Loucy (cell line): ENCODE measurements around the gene KAT14.
A peak's percentile ranks its signal among the peaks of the same experiment; 100 is the strongest.
"Not testable (repeated sequence)": the region's sequence is repeated elsewhere in the genome, so short reads cannot be mapped to it uniquely, and the experiment has no call there.

ENCODE experiments used
- H2AFZ ChIP-seq: fragments of 200-600 bp; sonication (generic); 2 replicates; pipeline ENCODE4 v1.6.0; 2016; ENCODE audit warnings: antibody characterized with exemption, mild to moderate bottlenecking, low read length, moderate library complexity
- H3F3A ChIP-seq: fragments of 200-600 bp; 2 replicates; pipeline ENCODE4 v1.6.0; 2016; ENCODE audit warnings: antibody characterized with exemption, low read depth, mild to moderate bottlenecking
- H3K27me3 ChIP-seq: fragments of 200-600 bp; sonication (generic); 2 replicates; pipeline ENCODE4 v1.6.1; 2014; ENCODE audit warnings: low read length, mild to moderate bottlenecking; ENCODE audit not compliant: insufficient read depth, poor library complexity, severe bottlenecking
- H3K36me3 ChIP-seq: fragments of 200-600 bp; sonication (generic); 2 replicates; pipeline ENCODE4 v1.6.1; 2016; ENCODE audit warnings: low read length; ENCODE audit not compliant: insufficient read depth
- H3K4me1 ChIP-seq: fragments of 200-600 bp; sonication (generic); 2 replicates; pipeline ENCODE4 v1.5.1; 2014; ENCODE audit warnings: low read length, mild to moderate bottlenecking; ENCODE audit not compliant: insufficient read depth, poor library complexity, severe bottlenecking
- H3K4me2 ChIP-seq: fragments of 200-600 bp; sonication (generic); 2 replicates; pipeline ENCODE4 v1.6.0; 2014; ENCODE audit warnings: antibody characterized with exemption, low read length, low read depth, mild to moderate bottlenecking; ENCODE audit not compliant: poor library complexity, severe bottlenecking
- H3K4me3 ChIP-seq: fragments of 200-600 bp; sonication (generic); 2 replicates; pipeline ENCODE4 v1.5.1; 2014; ENCODE audit warnings: low read length, mild to moderate bottlenecking, mixed read lengths; ENCODE audit not compliant: poor library complexity, severe bottlenecking
- H3K79me2 ChIP-seq: fragments of 200-600 bp; sonication (generic); 2 replicates; pipeline ENCODE4 v1.6.1; 2014; ENCODE audit warnings: low read length; ENCODE audit not compliant: insufficient read depth
- H3K9ac ChIP-seq: fragments of 200-600 bp; sonication (generic); 2 replicates; pipeline ENCODE4 v1.6.0; 2014; ENCODE audit warnings: mild to moderate bottlenecking, low read depth, low read length, moderate library complexity; ENCODE audit not compliant: poor library complexity, severe bottlenecking
- H3K9me2 ChIP-seq: fragments of 200-600 bp; sonication (generic); replicated peaks from 2 replicates; pipeline ENCODE4 v1.6.1; 2016; ENCODE audit warnings: low read depth, low read length, mixed read lengths
- H3K9me3 ChIP-seq: fragments of 200-600 bp; sonication (generic); 2 replicates; pipeline ENCODE4 v1.6.1; 2014; ENCODE audit warnings: mild to moderate bottlenecking, antibody characterized with exemption, low read length, low read depth; ENCODE audit not compliant: insufficient read depth
- H4K20me1 ChIP-seq: fragments of 200-600 bp; sonication (generic); 2 replicates; pipeline ENCODE4 v1.6.0; 2014; ENCODE audit warnings: antibody characterized with exemption, low read length, mild to moderate bottlenecking; ENCODE audit not compliant: insufficient read depth, poor library complexity, severe bottlenecking
- EZH2phosphoT487 ChIP-seq: fragments of 200-600 bp; IDR thresholded peaks from 2 replicates; pipeline ENCODE4 v1.6.1; 2018; ENCODE audit warnings: antibody characterized with exemption, mild to moderate bottlenecking, moderate library complexity, borderline replicate concordance
- TF ChIP-seq, protein P1 (sequence below): fragments of 200-600 bp; sonication (generic); conservative IDR thresholded peaks from 2 replicates; pipeline ENCODE4 v1.5.1; 2014; ENCODE audit warnings: mild to moderate bottlenecking, antibody characterized with exemption, low read length

KAT14 gene, protein sequence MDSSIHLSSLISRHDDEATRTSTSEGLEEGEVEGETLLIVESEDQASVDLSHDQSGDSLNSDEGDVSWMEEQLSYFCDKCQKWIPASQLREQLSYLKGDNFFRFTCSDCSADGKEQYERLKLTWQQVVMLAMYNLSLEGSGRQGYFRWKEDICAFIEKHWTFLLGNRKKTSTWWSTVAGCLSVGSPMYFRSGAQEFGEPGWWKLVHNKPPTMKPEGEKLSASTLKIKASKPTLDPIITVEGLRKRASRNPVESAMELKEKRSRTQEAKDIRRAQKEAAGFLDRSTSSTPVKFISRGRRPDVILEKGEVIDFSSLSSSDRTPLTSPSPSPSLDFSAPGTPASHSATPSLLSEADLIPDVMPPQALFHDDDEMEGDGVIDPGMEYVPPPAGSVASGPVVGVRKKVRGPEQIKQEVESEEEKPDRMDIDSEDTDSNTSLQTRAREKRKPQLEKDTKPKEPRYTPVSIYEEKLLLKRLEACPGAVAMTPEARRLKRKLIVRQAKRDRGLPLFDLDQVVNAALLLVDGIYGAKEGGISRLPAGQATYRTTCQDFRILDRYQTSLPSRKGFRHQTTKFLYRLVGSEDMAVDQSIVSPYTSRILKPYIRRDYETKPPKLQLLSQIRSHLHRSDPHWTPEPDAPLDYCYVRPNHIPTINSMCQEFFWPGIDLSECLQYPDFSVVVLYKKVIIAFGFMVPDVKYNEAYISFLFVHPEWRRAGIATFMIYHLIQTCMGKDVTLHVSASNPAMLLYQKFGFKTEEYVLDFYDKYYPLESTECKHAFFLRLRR

DNA sequence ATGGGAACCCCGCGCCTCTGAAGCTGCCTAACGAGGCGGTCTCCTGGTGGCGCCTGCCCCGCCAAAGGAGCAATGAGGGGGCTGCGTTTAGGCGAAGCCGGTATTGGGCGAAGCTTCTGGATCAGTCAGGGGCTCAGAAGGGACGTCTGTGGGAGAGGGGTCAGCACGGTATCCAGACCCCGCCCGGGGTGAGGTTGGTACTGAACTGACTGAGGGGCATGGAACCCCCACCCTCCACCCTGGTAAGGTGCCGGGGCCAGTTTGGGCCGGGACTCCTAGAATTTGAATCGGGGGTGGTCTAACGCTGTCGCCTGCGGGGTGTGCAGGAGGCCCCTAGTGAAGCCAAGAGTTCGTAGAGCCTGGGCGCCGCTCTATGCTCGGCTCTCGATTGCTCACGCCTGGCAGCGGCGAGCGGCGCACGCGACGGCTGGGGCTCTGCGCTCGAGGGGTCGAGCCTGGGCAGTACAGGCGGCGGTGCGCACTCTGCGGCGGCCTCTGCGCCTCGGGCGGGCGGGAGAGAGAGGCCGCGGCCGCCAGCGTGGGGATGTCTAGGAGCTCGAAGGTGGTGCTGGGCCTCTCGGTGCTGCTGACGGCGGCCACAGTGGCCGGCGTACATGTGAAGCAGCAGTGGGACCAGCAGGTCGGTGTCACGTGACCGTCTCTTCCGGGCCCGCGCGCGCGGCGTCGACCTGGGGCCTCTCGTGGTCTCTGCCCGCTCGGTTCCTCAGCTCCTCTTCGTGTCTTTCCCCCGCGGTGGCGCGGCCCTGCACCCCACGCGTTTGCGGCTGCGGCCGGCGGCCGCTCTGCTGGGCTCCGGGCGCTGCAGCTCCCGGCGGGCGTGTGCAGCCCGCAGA lies at the start of gene KAT14, which contains the start of gene PET117:
Gene KAT14, plus strand, starts transcription at position 452 of the 854 bp plus-strand sequence. CDS start 4,798 bp downstream, outside the sequence.
Gene PET117, plus strand, starts transcription at position 452 of the 854 bp plus-strand sequence. Its CDS starts 93 bp downstream, at position 545.
- H3F3A ChIP-seq, result no peaks in the 10 kb centered on the region
- H3K27me3 ChIP-seq, result peaks cover 4% of the 10 kb centered on the region
- TF ChIP-seq, protein P1, sequence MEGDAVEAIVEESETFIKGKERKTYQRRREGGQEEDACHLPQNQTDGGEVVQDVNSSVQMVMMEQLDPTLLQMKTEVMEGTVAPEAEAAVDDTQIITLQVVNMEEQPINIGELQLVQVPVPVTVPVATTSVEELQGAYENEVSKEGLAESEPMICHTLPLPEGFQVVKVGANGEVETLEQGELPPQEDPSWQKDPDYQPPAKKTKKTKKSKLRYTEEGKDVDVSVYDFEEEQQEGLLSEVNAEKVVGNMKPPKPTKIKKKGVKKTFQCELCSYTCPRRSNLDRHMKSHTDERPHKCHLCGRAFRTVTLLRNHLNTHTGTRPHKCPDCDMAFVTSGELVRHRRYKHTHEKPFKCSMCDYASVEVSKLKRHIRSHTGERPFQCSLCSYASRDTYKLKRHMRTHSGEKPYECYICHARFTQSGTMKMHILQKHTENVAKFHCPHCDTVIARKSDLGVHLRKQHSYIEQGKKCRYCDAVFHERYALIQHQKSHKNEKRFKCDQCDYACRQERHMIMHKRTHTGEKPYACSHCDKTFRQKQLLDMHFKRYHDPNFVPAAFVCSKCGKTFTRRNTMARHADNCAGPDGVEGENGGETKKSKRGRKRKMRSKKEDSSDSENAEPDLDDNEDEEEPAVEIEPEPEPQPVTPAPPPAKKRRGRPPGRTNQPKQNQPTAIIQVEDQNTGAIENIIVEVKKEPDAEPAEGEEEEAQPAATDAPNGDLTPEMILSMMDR, result no peak
- TF ChIP-seq EZH2phosphoT487, result no peak
- H4K20me1 ChIP-seq, result peaks cover 6% of the 10 kb centered on the region
- peak within 1 kb of the TSS; percentile 98 for H3K9ac ChIP-seq
- no peaks in the 10 kb centered on the region for H3K9me3 ChIP-seq
- peaks cover 20% of the 10 kb centered on the region for H3K4me1 ChIP-seq
- peak within 1 kb of the TSS; percentile 91 for H3K4me3 ChIP-seq
- no peaks in the 10 kb centered on the region for H3K9me2 ChIP-seq
- H2AFZ ChIP-seq, result peak within 1 kb of the TSS; percentile 100
- H3K79me2 ChIP-seq, result peaks cover 32% of the 10 kb centered on the region
- peak within 1 kb of the TSS; percentile 83 for H3K4me2 ChIP-seq
- H3K36me3 ChIP-seq, result peaks cover 6% of the 10 kb centered on the region; the same call in 1 of the 2 replicates

DNA sequence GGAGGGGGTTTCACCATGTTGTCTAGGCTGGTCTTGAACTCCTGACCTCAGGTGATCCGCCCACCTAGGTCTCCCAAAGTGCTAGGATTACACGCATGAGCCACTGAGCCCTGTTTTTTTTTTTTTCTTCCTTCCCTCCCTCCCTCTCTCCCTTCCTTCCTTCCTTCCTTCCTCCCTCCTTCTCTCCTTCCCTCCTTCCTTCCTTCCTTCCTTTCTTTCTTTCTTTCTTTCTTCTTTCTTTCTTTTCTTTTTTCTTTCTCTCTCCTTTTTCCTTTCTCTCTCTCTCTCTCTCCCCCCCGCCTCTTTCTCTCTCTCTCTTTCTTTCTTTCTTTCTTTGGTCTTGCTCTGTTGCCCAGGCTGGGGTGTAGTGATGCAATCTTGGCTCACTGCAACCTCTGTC lies 49.4 kb upstream of the KAT14 start:
- H3F3A ChIP-seq, H3K4me2 ChIP-seq, H3K9me2 ChIP-seq, H3K4me3 ChIP-seq, H3K79me2 ChIP-seq, H3K27me3 ChIP-seq, H4K20me1 ChIP-seq, H3K9ac ChIP-seq, H3K36me3 ChIP-seq, H3K4me1 ChIP-seq, H3K9me3 ChIP-seq, H2AFZ ChIP-seq: not testable (repeated sequence)

DNA sequence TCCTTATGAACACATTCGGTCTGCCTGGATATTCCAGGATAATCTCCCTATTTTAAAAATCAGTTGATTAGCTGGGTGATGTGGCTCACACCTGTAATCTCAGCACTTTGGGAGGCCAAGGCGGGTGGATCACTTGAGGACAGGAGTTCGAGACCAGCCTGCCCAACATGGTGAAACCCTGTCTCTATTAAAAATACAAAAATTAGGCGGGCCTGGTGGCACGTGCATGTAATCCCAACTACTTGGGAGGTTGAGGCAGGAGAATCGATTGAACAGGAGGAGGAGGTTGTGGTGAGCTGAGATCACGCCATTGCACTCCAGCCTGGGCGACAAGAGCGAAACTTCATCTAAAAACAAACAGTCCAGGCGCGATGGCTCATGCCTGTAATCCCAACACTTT lies 48.8 kb upstream of the KAT14 start:
- H3K36me3 ChIP-seq, H3K79me2 ChIP-seq, H3K4me3 ChIP-seq, H4K20me1 ChIP-seq, H2AFZ ChIP-seq, H3K9me3 ChIP-seq, H3K27me3 ChIP-seq, H3K4me1 ChIP-seq, H3K9me2 ChIP-seq, H3F3A ChIP-seq, H3K9ac ChIP-seq, H3K4me2 ChIP-seq: not testable (repeated sequence)

DNA sequence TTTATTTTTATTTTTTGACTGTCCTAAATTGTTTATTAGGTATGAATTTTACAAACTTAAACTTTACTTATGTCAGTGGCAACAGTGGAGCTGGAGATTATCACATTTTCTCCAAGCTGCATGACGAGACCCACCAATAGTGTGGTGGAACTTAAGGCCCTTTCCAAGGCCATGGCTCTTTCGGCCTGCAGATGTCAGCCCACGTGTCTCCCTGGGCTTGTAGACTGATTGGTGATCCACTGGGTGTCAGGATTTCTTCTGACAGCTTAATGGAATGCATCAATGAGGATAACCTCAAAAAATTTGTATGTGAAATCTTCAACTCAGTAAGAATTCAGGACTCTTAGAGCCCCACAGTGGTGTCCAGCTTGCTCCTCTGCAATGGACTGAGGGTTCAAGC lies 47.6 kb upstream of the KAT14 start:
- H3K9ac ChIP-seq, result no peak overlapping the region
- H3K4me1 ChIP-seq, result no peaks in the 10 kb centered on the region
- no peaks in the 10 kb centered on the region for H3K79me2 ChIP-seq
- no peaks in the 10 kb centered on the region for H3K27me3 ChIP-seq
- H3K9me2 ChIP-seq, result no peaks in the 10 kb centered on the region
- H2AFZ ChIP-seq, result no peak overlapping the region
- no peaks in the 10 kb centered on the region for H4K20me1 ChIP-seq
- H3K9me3 ChIP-seq, result no peaks in the 10 kb centered on the region
- H3K4me2 ChIP-seq, result no peak overlapping the region
- TF ChIP-seq, protein P1, result no peak; the same call in 1 of the 2 replicates
- no peak for TF ChIP-seq EZH2phosphoT487
- no peaks in the 10 kb centered on the region for H3F3A ChIP-seq
- H3K36me3 ChIP-seq, result no peaks in the 10 kb centered on the region
- H3K4me3 ChIP-seq, result no peak overlapping the region
